ENCODE results near the gene SHC2. TPM values are rescaled to one million over a fixed set of nuclear protein-coding genes. Genes with fewer than 3 reads are reported as not detected.
"Not testable (repeated sequence)": the region's sequence is repeated elsewhere in the genome, so short reads cannot be mapped to it uniquely, and the experiment has no call there.

SHC2 gene
- total RNA-seq, 2 experiments from 2014 or later: not detected

DNA sequence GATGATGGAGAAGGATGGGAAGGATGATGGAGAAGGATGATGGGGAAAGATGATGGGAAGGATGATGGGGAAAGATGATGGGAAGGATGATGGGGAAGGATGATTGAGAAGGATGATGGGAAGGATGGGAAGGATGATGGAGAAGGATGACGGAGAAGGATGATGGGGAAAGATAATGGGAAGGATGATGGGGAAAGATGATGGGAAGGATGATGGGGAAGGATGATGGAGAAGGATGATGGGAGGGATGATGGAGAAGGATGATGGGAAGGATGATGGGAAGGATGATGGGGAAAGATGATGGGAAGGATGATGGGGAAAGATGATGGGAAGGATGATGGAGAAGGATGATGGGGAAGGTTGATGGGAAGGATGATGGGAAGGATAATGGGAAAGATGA is 66.0 kb downstream of the SHC2 start:
- DNase-seq, H3K4me3 Mint-ChIP-seq, CTCF ChIA-PET, H3K27me3 Mint-ChIP-seq, H3K27ac Mint-ChIP-seq, H3K4me1 Mint-ChIP-seq, POLR2A ChIA-PET: not testable (repeated sequence)
- peaks cover 24% of the 10 kb centered on the region for H3K9me3 Mint-ChIP-seq
- peaks cover 10% of the 10 kb centered on the region for H3K36me3 Mint-ChIP-seq (ENCODE audit: low read depth)

DNA sequence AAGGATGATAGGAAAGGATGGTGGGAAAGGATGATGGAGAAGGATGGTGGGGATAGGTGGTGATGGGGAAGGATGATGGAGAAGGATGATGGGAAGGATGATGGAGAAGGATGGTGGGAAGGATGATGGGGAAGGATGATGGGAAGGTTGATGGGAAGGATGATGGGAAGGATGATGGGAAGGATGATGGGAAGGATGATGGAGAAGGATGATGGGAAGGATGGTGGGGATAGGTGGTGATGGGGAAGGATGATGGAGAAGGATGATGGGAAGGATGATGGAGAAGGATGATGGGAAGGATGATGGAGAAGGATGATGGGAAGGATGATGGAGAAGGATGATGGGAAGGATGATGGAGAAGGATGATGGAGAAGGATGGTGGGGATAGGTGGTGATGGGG is 67.3 kb downstream of the SHC2 start:
- H3K27me3 Mint-ChIP-seq, H3K27ac Mint-ChIP-seq, CTCF ChIA-PET, POLR2A ChIA-PET, DNase-seq, H3K4me1 Mint-ChIP-seq: not testable (repeated sequence)
- Mint-ChIP-seq H3K36me3 (ENCODE audit: low read depth) (peaks cover 10% of the 10 kb centered on the region), H3K4me3 (peak overlapping the region; percentile 30), H3K9me3 (peaks cover 24% of the 10 kb centered on the region)

DNA sequence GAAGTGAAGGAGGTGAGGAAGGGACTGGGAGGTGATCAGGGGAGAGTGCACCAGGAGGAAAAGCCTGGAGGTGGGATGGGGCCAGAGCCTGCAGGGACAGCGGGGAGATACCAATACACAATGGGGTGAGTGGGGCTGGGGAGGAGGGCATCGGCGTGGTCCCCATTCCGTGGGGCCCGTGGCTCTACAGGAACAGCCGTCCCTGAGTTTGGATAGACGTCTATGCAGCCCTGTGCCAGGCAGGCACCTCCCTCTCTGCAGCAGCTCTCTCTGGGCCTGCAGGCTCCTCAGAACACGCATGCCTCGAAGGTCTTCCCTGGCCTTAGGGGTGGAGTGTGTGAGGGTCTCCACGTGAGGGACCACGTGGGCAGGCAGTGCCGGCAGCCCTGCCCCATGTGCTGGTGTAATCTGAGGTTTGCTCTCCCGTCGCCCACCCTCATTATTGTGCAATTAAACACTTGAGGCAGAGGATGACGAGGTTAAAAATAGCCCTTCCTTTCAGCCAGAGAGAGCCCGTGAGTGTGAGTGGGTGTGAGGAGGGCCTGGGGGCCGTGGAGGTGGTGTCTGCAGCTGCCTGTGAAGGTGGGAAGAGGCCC is 68.4 kb downstream of the SHC2 start:
- no peak for DNase-seq
- H3K9me3 Mint-ChIP-seq: peaks cover 22% of the 10 kb centered on the region
- no peak overlapping the region for H3K4me3 Mint-ChIP-seq
- ChIA-PET POLR2A (no interaction called here), CTCF (no interaction called here)
- H3K27me3 Mint-ChIP-seq: peaks cover 3% of the 10 kb centered on the region
- peaks cover 2% of the 10 kb centered on the region for H3K4me1 Mint-ChIP-seq
- peaks cover 10% of the 10 kb centered on the region for H3K36me3 Mint-ChIP-seq (ENCODE audit: low read depth)
- peak overlapping the region; percentile 33 for H3K27ac Mint-ChIP-seq

- POLR2A ChIA-PET: no interaction called here
- peak overlapping the region; percentile 33 for H3K27ac Mint-ChIP-seq
- peaks cover 19% of the 10 kb centered on the region for H3K9me3 Mint-ChIP-seq
- CTCF ChIA-PET: no interaction called here
- no peak overlapping the region for H3K4me3 Mint-ChIP-seq
- peaks cover 2% of the 10 kb centered on the region for H3K4me1 Mint-ChIP-seq
- H3K27me3 Mint-ChIP-seq: peaks cover 4% of the 10 kb centered on the region
- DNase-seq: no peak
- H3K36me3 Mint-ChIP-seq (ENCODE audit: low read depth): peaks cover 10% of the 10 kb centered on the region
These were observed 69.0 kb downstream of the SHC2 start for GRCh38 chr19:391726-392374.

- CTCF ChIA-PET: no interaction called here
- peaks cover 18% of the 10 kb centered on the region for H3K9me3 Mint-ChIP-seq
- H3K27ac Mint-ChIP-seq: no peak overlapping the region
- H3K4me1 Mint-ChIP-seq: peaks cover 2% of the 10 kb centered on the region
- DNase-seq: no peak
- H3K36me3 Mint-ChIP-seq (ENCODE audit: low read depth): peaks cover 10% of the 10 kb centered on the region
- POLR2A ChIA-PET: no interaction called here
- peaks cover 9% of the 10 kb centered on the region for H3K27me3 Mint-ChIP-seq
- H3K4me3 Mint-ChIP-seq: no peak overlapping the region
These were observed 69.7 kb downstream of the SHC2 start for GRCh38 chr19:391207-391557.

DNA sequence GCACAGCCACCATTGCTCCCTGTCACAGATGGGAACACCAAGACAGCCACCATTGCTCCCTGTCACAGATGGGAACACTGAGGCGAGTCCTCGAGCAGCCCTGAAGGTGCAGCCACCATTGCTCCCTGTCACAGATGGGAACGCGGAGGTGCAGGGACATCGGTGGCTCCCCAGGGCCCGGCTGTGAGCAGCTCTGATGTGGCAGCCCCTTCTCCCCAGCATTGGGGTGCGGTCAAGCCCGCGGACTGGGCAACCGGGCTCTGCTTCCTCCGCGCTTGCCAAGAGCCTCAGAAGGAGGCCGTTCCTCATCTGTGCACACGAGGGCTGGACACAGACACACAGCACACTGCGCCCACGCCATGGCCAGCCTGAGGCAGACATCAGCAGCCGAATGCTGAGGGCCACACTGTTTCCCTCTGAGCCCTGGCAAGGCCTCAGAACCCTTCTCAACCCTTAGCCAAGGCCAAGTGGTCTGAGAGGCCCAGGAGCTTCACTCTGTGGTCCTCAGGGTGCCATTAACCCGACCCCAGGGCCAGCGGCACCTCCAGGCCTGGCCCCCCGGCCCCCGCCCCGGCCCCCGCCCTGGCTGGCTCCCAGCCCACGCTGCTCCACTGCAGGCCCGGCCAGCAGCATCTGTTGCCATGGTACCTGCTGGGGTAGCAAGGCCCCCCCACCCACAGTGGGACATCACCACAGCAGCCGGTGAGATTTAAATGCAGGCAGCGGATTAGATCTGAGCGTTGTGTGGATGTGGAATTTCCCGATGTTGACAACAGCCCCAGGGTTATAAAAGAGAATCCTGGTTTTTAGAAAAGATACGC is 70.2 kb downstream of the SHC2 start:
- ChIA-PET POLR2A (no interaction called here), CTCF (no interaction called here)
- Mint-ChIP-seq H3K27ac (no peak overlapping the region), H3K9me3 (peaks cover 15% of the 10 kb centered on the region), H3K4me3 (no peak overlapping the region), H3K4me1 (peaks cover 2% of the 10 kb centered on the region), H3K27me3 (peaks cover 15% of the 10 kb centered on the region), H3K36me3 (ENCODE audit: low read depth) (peaks cover 8% of the 10 kb centered on the region)
- DNase-seq: no peak

- peaks cover 5% of the 10 kb centered on the region for H3K36me3 Mint-ChIP-seq (ENCODE audit: low read depth)
- no peak overlapping the region for H3K4me3 Mint-ChIP-seq
- DNase-seq: no peak
- peaks cover 21% of the 10 kb centered on the region for H3K27me3 Mint-ChIP-seq
- H3K9me3 Mint-ChIP-seq: peaks cover 12% of the 10 kb centered on the region
- CTCF ChIA-PET: no interaction called here
- H3K27ac Mint-ChIP-seq: no peak overlapping the region
- H3K4me1 Mint-ChIP-seq: peaks cover 2% of the 10 kb centered on the region
- POLR2A ChIA-PET: no interaction called here
These were observed 70.9 kb downstream of the SHC2 start for GRCh38 chr19:389935-390289.

- ChIA-PET CTCF (no interaction called here), POLR2A (no interaction called here)
- Mint-ChIP-seq H3K9me3 (peaks cover 12% of the 10 kb centered on the region), H3K36me3 (ENCODE audit: low read depth) (peaks cover 5% of the 10 kb centered on the region), H3K4me3 (no peak overlapping the region), H3K27ac (no peak overlapping the region), H3K4me1 (peaks cover 2% of the 10 kb centered on the region), H3K27me3 (peaks cover 24% of the 10 kb centered on the region)
- no peak for DNase-seq
These were observed 71.4 kb downstream of the SHC2 start for GRCh38 chr19:389255-389934.

- H3K4me3 Mint-ChIP-seq: no peak overlapping the region
- H3K4me1 Mint-ChIP-seq: peaks cover 4% of the 10 kb centered on the region
- peaks cover 12% of the 10 kb centered on the region for H3K9me3 Mint-ChIP-seq
- peaks cover 5% of the 10 kb centered on the region for H3K36me3 Mint-ChIP-seq (ENCODE audit: low read depth)
- ChIA-PET POLR2A (no interaction called here), CTCF (no interaction called here)
- DNase-seq: no peak
- H3K27me3 Mint-ChIP-seq: peaks cover 31% of the 10 kb centered on the region
- H3K27ac Mint-ChIP-seq: no peak overlapping the region
These were observed 72.1 kb downstream of the SHC2 start for GRCh38 chr19:388691-389090.

DNA sequence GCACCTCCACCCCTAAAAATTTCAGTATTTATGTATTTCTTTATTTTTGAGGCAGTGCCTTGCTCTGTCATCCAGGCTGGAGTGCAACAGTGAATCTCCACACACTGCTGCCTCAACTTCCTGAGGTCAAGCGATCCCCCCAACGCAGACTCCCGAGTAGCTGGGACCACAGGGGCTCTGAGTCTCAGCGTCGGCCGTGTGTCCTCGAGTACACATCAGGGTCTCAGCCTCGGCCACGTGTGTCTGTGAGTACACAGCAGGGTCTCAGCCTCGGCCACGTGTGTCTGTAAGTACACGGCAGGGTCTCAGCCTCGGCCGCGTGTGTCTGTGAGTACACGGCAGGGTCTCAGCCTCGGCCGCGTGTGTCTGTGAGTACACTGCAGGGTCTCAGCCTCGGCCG is 73.1 kb downstream of the SHC2 start:
- CTCF ChIA-PET: interaction anchor here (1.0 kb wide), 1 partner anchor 44 kb away, joined by 3 read pairs; no protein-coding TSS in a partner anchor
- Mint-ChIP-seq H3K9me3 (peaks cover 8% of the 10 kb centered on the region), H3K27ac (no peak overlapping the region), H3K4me3 (no peak overlapping the region), H3K27me3 (peaks cover 37% of the 10 kb centered on the region), H3K36me3 (ENCODE audit: low read depth) (no peaks in the 10 kb centered on the region), H3K4me1 (peaks cover 9% of the 10 kb centered on the region)
- DNase-seq: no peak
- POLR2A ChIA-PET: no interaction called here

DNA sequence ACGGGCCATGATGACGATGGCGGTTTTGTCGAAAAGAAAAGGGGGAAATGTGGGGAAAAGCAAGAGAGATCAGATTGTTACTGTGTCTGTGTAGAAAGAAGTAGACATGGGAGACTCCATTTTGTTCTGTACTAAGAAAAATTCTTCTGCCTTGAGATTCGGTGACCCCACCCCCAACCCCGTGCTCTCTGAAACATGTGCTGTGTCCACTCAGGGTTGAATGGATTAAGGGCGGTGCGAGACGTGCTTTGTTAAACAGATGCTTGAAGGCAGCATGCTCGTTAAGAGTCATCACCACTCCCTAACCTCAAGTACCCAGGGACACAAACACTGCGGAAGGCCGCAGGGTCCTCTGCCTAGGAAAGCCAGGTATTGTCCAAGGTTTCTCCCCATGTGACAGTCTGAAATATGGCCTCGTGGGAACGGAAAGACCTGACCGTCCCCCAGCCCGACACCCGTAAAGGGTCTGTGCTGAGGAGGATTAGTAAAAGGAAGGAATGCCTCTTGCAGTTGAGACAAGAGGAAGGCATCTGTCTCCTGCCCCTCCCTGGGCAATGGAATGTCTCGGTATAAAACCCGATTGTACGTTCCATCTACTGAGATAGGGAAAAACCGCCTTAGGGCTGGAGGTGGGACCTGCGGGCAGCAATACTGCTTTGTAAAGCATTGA is 74.1 kb downstream of the SHC2 start:
- H3K27me3 Mint-ChIP-seq: peaks cover 40% of the 10 kb centered on the region
- H3K4me3 Mint-ChIP-seq, CTCF ChIA-PET: not testable (repeated sequence)

DNA sequence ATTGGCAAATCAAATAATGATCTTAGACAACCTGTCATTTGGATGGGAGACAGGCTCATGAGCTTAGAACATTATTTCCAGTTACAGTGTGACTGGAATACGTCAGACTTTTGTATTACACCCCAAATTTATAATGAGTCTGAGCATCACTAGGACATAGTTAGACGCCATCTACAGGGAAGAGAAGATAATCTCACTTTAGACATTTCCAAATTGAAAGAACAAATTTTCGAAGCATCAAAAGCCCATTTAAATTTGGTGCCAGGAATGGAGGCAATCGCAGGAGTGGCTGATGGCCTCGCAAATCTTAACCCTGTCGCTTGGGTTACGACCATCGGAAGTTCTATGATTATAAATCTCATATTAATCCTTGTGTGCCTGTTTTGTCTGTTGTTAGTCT is 74.6 kb downstream of the SHC2 start:
- DNase-seq; CTCF ChIA-PET; POLR2A ChIA-PET; H3K27ac Mint-ChIP-seq; H3K36me3 Mint-ChIP-seq (ENCODE audit: low read depth); H3K9me3 Mint-ChIP-seq; H3K4me3 Mint-ChIP-seq: not testable (repeated sequence)
- H3K4me1 Mint-ChIP-seq: peaks cover 14% of the 10 kb centered on the region
- peaks cover 40% of the 10 kb centered on the region for H3K27me3 Mint-ChIP-seq

More for the DNA sequence above, 74.1 kb downstream of the SHC2 start:
- H3K27ac Mint-ChIP-seq; H3K9me3 Mint-ChIP-seq; DNase-seq; H3K36me3 Mint-ChIP-seq (ENCODE audit: low read depth); POLR2A ChIA-PET: not testable (repeated sequence)
- peaks cover 14% of the 10 kb centered on the region for H3K4me1 Mint-ChIP-seq

DNA sequence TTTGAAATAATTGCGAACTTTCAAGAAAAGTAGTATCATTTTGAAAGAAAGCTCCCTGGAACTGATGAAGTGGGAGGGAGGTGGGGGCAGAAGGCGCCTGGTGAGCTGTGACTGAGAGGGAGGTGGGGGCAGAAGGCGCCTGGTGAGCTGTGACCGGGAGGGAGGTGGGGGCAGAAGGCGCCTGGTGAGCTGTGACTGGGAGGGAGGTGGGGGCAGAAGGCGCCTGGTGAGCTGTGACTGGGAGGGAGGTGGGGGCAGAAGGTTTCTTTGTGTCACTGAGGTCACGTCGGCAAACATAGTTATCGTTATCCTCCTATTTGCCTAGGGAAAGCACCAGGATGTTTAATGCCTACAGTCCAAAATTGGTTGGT is 76.0 kb downstream of the SHC2 start:
- Mint-ChIP-seq H3K9me3 (peaks cover 2% of the 10 kb centered on the region), H3K4me3 (no peak overlapping the region), H3K36me3 (ENCODE audit: low read depth) (no peaks in the 10 kb centered on the region), H3K27me3 (peaks cover 40% of the 10 kb centered on the region), H3K27ac (no peak overlapping the region), H3K4me1 (peaks cover 14% of the 10 kb centered on the region)
- ChIA-PET POLR2A (interaction anchor here (0.6 kb wide), 1 partner anchor 103 kb away, joined by 3 read pairs; no protein-coding TSS in a partner anchor), CTCF (interaction anchor here (1.6 kb wide), 2 partner anchors 14 to 126 kb away, joined by 3 to 4 read pairs; no protein-coding TSS in a partner anchor)
- DNase-seq: no peak
